Skin of body (tissue), 2 donors: ENCODE results near the gene RCC2. TPM values are rescaled to one million over a fixed set of nuclear protein-coding genes. Genes with fewer than 3 reads are reported as not detected.

Experiments used
- DNase-seq: peaks from one replicate; lab custom pipeline; 2025; lab: John Stamatoyannopoulos, UW
- total RNA-seq: library from RNA; depleted of rRNA; stranded (reverse); fragments of >200 nt; gene quantifications from one replicate; pipeline ENCODE4 v1.2.3, GENCODE V29; 2014

RCC2 gene
- total RNA-seq, 1 donor from 2014 or later, result 38.5 TPM

DNA sequence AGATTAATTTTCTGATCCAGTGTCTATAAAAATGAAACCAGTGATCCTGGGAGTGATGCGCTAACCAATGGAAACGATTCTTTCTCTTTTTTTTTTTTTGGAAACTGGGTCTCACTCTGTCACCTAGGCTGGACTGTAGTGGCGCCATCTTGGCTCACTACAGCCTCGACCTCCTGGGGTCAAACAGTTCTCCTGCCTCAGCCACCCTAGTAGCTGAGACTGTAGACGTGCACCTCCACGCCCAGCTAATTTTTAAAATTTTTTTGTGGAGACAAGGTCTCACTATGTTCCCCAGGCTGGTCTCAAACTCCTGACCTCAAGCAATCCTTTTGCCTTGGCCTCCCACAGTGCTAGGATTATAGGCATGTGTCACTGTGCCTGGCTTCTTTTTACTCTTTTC lies 3.4 kb upstream of the RCC2 start:
- DNase-seq, result no peak

DNA sequence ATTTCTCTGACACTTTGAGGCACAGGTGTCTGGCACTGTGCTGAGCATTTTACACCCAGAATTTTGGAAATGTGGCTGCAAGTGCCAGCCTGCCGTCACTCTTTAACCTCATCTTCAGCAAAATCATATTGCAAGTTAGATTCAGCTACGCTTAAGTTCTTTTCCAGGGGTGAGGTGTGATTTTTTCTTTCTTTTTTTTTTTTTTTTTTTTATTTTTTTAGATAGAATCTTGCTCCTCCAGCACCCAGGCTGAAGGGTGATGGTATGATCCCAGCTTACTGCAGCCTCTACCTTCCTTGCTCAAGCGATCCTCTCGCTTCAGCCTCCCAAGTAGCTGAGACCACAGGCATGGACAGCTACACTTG lies 2.5 kb upstream of the RCC2 start:
- no peak for DNase-seq

DNA sequence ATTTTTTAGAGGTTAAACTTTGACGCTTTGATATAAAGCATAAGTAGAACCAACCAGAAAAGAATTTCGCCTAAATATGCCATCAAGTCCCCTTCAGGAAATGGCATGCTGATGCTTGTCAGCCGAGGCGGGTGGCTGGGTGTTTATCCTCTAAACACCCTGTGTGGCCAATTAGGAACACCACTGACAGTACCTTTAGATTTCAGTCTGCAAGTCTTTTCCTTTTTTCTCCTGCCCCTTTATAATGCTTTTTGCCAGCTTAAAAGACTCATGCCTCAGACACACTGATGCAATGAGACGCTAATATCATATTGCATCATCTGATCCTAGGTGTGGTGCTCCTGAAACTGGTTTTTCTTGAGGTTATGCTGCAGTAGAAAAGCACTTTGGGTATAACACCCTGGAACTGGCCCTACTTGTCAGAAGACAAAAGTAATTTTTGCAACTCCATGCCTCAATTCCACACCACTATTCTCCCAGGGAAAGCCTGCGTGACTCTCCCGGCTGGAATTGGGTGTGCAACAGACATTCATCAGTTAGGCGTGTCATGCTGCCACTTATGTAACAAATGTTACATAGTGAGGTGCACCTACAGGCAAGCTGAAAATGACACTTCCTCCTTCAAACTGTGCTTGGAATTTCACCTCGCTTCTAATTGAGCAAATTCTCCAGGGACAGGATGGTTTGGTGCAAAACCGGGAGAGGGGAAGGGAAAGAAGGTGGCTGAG lies 2.0 kb upstream of the RCC2 start:
- peak; percentile 18 for DNase-seq

DNA sequence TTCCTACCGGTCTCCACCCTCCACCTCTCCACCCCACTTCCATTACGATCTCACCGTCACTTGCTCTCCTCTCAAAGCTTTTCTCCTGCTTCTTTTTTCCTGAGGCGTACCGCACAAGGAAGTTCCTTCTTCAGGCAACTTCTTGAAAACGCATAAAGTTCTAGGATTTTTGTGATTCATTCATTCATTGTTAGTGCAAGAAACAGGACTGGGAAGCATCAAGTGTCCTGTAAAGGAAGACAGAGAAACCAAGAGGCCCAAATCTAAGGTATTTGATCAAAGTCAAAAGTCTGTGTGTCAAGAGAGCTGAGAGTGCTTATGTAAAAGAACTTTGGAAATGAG lies 1.3 kb upstream of the RCC2 start:
- DNase-seq, result no peak

DNA sequence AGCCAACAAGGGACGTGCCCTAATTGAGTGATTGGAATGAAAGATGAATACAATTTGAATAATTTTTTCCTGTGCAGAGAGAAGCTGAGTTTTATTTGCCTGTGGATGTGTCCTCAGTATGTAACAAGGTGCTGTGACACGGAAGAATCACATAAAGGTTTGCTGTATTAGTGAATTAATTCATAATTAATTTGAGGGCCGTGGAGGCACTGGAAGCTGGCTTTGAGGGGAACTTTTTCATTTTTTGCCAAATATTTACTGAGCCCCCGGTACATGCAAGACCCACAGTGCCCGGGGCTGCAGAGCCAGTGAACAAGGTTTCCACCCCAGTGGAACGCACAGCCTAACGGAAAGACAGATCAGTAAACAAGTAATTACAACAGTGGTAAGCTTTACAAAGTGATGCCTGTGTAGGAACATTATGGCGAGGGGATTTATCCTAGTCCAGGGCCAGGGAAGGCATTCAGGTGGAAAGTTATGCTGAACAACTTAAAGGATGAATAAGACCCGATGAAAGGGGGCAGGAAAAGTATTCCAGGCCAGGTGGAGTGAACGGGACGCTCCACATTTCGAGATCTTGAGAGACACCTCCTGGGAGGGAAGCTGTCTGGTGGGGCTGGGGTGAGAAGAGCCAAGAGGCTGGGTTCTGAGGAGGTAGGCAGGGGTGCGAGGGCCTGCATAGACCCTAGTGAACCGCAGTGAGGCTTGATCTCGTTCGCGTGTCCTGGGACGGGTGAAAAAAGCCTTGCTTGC lies 773 bp upstream of the RCC2 start:
- DNase-seq, result no peak

DNA sequence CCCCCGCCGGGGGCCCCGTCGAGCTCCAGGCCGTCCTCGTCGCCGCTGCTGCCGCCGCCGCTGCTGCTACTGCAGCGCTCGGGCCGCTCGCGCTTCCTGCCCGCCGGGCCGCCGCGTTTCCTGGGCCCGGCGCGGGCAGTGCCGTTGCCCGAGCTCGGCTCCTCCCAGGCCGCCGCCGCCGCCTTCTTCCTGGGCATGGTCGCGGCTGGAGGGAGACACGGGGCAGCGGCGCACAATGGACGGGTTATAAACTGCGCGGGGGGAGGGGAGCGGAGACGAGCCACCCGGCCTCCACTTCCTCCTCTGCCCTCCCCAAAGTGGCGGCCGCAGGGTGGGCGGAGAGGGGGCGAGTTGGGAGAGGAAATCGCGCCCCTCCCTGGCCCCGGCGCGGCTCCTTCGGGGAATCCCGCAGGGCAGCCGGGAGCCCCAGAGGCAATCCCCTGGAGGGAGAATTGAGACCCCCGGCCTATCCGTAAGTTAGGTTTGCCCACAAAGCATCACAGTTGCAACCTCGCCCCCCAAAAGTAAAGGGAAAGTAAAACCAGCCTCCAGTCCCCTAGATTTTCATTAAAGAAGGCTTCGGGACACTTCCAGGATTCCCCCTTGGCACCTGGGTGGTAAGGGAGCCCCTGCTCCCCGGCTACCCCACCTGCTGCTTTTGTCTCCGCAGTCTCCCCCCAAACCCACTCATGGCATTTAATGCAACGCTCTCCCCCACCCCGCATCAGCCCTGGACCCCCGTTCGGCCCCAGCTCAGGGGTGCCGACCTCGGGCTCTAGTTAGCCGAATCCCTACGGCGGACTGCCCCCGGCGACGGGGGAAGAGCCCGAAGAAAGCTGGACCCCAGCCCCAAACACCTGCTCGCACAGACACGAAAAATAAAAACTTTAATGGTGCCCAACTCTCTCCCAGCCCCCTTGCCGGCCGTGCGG lies 893 bp downstream of the RCC2 start:
- no peak for DNase-seq

DNA sequence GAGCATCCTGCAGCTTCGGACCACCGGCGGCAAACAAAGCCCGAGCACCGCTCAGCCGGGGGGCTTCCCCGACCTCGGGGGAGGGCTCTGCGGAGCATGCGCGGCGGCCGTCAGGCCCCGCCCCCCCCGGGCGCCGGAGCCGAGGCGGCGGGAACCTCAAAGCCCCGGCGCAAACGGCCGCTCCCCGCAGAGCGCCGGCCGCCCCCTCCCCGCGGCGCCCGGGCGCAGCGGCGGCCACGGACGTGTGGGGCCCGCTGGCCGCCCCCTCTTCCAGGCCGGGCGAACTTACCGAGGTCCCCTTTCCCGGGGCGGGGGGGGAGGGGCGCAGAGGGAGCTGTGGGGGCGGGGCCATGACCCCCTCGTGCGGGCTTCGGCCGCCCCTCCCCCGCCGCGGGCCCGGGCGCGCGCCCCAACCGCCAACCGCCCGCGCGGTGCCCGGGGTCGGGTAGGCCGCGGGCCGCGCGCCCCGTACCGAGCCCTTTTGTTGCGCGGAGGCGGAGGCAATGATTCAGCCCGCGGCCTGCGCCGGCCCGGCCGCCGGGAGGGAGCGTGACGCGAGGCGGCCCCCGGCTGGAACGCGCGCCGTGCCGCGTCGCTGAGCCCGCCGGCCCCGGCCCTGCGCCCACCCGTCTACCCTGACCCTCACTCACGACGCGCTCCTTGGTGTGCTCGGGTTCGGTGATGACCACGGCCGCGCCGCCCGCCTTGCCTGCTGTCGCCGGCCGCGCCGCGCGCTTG lies 1.7 kb downstream of the RCC2 start:
- DNase-seq, result no peak

DNA sequence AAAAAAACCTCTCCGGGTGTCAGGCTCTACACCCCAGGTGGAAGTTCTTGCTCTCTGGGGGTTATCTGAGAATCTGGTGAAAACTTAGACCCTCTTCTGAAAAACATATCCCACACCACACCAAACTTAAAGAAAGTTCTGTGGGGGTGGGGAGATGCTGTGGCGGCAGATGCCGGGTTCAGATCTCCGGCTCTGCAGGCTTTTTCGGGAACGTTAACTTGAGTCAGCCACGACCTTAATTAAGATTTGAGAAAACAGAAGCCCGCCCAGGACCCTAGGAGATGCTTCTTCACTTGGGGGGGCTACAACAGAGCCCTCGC lies 2.3 kb downstream of the RCC2 start:
- no peak for DNase-seq

DNA sequence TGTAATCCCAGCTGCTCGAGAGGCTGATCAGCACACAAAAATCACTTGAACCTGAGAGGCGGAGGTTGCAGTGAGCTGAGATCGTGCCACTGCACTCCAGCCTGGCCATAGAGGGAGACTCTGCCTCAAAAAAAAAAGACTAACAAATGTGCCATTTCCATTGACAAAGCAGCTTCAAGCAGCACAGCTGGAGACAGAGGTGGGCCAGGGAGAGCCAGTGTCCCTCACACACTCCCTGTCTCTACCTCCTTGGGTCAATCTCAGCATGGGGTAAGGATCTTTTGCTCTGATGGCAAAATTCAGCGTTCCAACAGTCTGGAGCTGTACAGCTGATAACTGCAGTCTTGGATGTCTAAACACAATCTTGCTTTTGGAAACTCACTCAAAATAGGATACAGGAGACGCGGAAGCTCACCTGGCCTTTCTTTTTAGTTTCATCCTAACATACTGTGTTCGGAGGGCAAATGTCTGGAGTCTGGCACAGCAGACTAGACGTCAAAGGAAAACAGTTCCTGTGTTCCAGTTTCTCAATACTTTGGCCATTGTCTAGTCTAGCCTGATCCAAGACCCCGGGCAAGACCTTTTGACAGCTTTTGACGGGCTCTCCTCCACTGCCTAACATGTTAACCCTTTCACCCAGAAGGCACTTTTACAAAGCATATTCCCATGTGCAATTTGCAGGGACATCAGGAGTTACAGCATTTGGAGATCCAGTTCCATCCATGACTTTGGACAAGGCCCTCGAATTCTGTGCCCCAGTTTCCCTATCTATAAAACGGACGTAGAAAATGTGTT lies 2.9 kb downstream of the RCC2 start:
- DNase-seq, result no peak

DNA sequence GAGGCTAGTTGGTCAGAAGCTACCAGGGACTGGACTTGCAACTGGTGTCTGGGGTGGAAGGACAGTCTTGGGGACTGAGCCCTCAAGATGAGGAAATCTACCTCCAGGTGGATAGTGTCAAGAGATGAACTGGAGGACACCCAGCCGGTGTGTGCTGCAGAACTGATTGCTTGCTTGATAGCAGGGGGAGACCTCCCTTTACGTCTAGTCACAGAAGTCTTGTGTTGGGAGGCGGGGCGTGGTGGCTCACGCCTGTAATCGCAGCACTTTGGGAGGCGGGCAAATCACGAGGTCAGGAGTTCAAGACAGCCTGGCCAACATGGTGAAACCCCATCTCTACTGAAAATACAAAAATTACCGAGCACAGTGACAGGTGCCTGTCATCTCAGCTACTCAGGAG lies 4.9 kb downstream of the RCC2 start:
- DNase-seq, result no peak

DNA sequence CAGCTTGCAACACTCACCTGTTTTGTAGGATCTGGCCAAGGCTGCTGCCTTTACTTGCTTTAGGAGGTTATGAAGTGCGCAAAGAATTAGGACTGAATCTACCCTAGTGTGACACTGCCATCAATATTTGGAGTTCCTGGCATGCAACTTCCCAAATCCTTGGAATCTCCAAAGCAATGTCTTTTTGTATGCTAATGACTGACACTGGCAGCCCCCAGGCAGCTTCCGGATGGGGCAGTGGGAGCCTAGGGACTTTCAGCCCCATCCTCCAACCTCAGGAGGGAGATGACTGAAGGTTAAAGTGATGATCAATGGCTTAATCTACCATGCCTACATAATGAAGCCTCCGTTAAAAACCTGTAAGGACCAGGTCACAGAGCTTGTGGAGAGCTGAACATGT lies 5.5 kb downstream of the RCC2 start:
- DNase-seq, result no peak

DNA sequence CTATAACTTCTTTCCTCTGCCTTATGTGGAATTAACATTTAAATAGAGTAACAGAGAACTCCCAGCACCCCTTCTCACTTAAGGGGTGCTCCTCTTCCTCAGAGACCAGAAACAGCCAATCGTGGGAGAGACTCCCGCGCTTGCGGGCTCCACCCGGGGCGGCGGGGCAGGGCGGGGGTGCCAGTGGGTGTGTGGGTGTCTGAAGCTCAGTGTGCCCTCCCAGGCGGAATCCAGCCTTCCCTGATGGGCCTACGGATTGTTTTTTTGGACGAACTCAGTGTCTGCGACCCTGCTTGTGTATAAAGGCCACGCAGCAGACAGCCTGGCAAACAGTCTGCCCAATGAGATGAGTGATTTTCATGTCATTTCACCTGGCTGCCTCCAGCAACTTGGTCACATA lies 6.2 kb downstream of the RCC2 start:
- DNase-seq, result no peak

DNA sequence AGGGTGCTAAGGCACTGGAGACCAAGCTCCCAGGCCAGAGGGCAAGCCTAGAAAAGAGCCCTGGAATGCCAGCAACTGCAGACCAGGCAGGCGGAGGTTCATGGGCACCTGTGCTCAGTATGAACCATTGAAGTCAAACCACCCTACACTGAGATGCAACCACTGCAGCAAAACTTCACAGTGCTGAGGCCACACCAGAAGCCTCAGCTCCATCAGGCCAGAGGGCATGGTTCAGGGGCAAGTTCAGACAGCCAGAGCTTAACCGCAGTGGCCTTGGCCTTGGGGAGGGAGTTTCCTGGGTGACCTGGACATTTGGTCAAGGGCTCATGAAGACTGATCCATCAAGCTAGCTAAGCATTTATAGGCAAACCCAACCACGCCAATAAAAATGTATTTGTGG lies 7.1 kb downstream of the RCC2 start:
- no peak for DNase-seq

DNA sequence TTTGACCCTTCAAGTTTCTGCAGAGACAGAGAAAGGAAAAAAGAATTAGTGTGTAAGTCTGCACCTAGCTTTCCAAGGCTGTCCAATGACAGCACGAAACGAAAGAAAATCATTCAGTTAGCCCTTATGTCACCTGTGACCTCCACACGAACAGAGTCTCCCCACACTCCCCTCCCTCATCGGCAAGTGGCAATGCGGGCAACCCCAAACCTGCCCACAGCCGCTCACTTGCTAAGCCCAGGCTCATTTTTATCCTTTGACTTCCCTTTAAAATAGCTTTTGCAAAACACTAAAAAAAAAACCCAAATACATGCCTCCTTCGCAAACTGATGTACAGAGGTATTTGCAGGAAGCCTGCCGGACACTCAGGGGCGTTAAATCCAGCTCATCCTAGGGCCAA lies 10.3 kb downstream of the RCC2 start:
- no peak for DNase-seq

DNA sequence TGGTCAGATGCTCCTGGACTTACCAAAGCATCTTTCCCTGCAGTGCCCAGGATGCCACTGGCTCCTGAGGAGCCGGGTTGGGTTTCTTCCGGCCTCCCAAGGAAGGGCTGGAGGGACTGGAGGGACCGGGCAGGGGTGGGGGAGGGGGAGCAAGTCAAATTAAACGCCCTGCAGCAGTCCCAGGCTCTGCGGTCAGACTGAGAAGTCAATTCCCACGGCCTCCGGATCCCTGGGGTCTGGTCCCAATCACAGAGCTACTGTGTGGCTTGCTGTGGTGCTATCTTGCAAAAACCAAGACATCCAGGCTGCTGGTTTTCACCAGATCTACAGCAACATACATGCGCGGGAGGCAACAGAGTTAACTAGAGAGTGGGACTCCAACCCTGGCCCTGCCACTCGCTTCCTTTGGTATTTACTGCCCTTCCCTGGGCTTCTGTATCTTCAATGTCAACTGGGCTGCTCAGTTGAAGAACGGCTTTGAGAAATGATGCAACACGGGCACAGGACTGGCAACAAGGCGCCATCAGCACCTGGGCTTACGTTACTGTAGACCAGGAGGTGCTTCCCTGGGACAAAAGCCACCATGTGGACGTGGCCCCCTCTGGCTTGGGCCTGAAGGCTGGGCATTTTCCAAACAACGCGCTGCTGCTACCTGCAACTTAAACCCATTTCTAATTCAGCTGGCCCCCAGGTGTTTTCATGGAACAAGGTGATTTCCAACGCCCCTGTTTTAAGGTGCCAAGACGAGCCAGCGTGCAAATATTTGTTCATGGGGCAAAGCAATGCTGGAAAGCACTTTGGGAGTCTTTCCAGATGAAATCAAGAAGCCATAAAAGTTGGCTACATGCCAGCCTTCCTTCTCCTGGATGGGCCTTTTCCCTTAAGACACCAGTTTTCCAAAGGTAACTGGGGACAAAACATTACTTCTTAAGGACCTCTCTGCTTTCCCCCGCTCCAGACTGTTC lies 11.5 kb downstream of the RCC2 start:
- DNase-seq, result no peak

DNA sequence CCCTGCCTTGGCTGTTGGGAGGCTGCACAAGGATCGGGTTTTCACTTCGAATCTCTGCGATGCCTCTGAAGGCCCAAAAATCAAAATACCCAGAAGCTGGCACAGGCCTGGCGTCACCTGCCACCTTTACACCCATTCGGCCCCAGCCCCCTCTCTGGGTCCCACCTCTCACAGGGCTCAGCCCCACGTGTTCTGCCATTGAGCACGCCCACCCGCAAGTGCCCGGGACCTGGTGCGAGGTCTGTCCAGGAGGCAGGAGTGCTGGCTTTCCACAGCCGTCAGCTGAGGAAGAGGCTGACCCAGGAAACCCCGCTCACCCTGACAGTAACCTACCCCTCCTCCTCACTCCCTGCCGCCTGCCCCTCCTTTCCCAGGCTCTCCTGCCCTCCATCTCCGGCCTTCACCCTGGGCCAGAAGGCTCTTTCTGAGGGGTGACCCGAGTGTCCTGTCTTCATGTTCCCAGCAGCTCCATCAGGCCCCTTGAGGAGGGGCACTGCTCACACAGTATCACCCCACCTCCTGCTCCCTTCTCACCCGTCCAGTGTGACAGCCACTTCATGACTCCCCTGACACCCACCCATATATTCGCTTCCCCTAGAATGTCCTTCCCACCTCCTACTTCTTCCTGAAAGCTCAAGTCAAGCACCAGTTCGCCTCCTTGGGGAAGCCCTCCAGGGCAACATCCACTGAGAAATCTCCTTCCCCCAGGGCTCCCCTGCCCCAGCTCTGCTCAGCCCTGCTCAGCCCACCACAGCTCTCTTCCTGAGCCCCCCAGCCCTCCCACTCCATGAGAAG lies 13.5 kb downstream of the RCC2 start:
- no peak for DNase-seq

DNA sequence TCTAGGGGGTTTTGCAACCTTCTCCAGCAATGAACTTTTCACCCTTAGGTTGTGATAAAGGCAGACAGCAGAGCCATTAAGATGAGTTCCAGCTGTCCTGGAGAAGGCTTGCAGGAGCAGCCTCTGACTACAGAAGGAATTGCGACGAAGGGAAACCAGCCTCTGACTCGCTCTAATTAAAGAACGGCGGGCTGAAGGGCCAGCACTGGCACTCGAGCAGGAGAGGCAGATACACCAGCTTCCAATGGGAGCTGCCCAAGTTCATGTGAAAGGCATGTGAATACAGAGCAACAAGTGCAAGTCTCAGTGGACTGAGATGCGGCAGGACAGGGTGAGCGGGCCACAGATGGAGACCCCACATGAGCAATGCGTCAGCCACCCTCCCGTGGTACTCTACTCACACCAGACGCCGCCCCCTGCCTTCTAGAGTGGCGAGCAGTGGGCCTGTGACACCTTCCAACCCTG lies 15.7 kb downstream of the RCC2 start:
- DNase-seq, result no peak

DNA sequence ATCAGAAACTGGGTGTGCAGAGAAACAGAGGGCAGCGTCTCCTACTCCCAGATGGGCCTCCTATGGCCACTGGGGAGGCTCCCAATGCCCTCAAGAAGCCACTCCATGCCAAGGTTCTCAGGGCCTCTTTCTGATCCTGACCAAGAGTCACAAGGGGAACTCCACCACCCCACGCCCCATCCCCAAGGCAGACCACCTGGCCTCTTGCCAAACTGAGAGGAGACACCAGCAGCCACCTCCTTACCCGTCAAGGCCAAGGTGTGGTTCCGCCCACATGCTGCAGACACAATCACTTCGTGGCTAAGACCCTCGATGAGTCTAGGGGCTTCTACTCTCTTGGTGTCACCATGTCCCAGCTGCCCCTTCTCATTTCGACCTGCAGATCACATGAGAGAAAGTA lies 17.0 kb downstream of the RCC2 start:
- no peak for DNase-seq

DNA sequence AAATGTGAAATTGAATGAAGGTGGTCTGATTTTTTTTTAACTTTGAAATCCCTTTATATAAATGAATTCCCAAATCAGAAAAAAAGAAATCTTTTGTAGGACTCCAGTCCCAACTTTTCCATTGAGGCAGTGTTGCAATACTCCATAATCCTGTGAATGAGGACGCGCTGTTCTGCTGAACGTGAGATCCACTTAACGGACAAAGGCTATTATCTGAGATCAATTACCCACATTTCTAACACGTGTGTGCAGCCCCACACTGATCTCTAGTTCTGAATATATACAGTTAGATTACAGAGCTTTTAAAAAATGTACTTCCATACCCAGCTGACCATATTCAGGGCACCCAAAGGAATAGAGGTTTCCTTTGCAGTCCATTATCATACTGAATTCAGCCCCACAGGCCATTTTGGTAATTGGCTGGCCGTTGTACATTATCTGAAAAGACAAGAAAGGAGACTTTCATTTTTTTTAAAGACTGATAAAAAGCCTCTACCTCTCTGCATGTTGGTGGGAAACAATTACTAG lies 19.0 kb downstream of the RCC2 start:
- no peak for DNase-seq
